Mucosa of descending colon (tissue), 3 donors: Measurements from ENCODE around the gene SERPINA9. TPM values are rescaled to one million over a fixed set of nuclear protein-coding genes. Genes with fewer than 3 reads are reported as not detected.
"Not testable (repeated sequence)": the region's sequence is repeated elsewhere in the genome, so short reads cannot be mapped to it uniquely, and the experiment has no call there.

Experiments
- ATAC-seq: fragments of 200-7000 bp; cut with Tn5 transposase; one replicate; pipeline ENCODE4 v1.9.1; 2020; ENCODE audit warnings: mild to moderate bottlenecking, moderate library complexity
- DNase-seq, 3 donors: peaks; one replicate each; pipeline ENCODE4 v3.0.0-alpha.2; 2020
- H3K36me3 ChIP-seq: fragments of 200-600 bp; one replicate; pipeline ENCODE4 v1.8.0; 2021; ENCODE audit warnings: low read depth, mild to moderate bottlenecking
- H3K4me1 ChIP-seq: fragments of 200-600 bp; one replicate; pipeline ENCODE4 v1.8.0; 2021; ENCODE audit warnings: low read depth, mild to moderate bottlenecking
- H3K4me3 ChIP-seq: fragments of 200-600 bp; one replicate; pipeline ENCODE4 v1.8.0; 2021; ENCODE audit warnings: mild to moderate bottlenecking
- H3K9me3 ChIP-seq: fragments of 200-600 bp; one replicate; pipeline ENCODE4 v1.8.0; 2021; ENCODE audit warnings: mild to moderate bottlenecking
- intact Hi-C, 2 donors: fragments of 100-400 bp; cut with DNase I in 1 of 2; cut with micrococcal nuclease in 1 of 2; formaldehyde crosslinking; loops; one replicate each; pipeline versions ENCODE4 v1.11.0 to v1.11.1; 2022; cut with DNase I, micrococcal nuclease
- total RNA-seq, 3 donors: library from RNA; stranded (reverse); fragmentation: NEBNext Ultra II Directional in 2 of 3; extraction: Animal tissue kit (Norgen Biotek cat#: 25700) in 2 of 3; gene quantifications; one replicate each; pipeline versions ENCODE4 v1.2.1 to v1.2.4, GENCODE V29; 2021 to 2023
- TF ChIP-seq, protein P1 (sequence below): fragments of 200-600 bp; IDR thresholded peaks from one replicate; pipeline ENCODE4 v1.8.0; 2022; ENCODE audit warnings: antibody characterized with exemption, mild to moderate bottlenecking
- donor health status: DM: no; HTN: no; CAD: no; lungs with moderate emphysema.
- donor health status: DM: no; HTN: no; CAD: no.
- donor health status: DM: no; HTN: yes; CAD: no.

The SERPINA9 gene
- total RNA-seq, 3 donors from 2014 or later, result not detected

DNA sequence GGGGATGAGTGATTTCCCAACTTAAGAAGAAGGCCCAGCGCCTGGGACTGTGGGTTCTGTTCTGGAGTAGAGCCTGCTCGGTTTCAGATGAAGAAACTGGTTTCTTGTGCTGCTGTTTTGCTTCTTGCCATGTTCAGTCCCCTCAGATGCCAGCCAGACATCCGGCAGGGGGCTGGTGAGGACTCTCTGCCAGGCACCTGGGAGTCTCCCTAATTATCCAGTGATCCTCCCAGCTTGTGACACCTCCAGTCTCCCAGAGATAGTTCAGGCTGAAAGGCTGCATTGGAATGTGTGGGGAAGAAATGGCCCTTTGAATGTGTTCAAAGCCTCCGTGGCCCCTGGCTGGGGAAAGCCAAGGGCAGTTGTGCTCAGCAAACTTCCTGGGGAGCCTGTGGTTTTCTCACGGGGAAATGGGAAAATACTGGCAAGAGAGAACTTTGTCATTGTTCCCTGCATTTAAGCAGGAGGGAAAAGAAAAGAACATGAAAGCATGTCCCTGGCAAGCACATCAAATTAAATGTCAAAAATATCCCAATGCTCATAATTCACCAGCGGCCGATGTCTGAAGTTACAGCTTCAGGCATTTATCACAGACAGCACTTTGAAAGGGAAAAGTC, 41.8 kb upstream of the SERPINA9 start:
- Histone ChIP-seq H3K4me3 (no peak overlapping the region), H3K4me1 (no peaks in the 10 kb centered on the region), H3K36me3 (no peaks in the 10 kb centered on the region), H3K9me3 (no peaks in the 10 kb centered on the region)
- intact Hi-C loops, result no loop called here
- DNase-seq, result no peak
- TF ChIP-seq, protein P1, sequence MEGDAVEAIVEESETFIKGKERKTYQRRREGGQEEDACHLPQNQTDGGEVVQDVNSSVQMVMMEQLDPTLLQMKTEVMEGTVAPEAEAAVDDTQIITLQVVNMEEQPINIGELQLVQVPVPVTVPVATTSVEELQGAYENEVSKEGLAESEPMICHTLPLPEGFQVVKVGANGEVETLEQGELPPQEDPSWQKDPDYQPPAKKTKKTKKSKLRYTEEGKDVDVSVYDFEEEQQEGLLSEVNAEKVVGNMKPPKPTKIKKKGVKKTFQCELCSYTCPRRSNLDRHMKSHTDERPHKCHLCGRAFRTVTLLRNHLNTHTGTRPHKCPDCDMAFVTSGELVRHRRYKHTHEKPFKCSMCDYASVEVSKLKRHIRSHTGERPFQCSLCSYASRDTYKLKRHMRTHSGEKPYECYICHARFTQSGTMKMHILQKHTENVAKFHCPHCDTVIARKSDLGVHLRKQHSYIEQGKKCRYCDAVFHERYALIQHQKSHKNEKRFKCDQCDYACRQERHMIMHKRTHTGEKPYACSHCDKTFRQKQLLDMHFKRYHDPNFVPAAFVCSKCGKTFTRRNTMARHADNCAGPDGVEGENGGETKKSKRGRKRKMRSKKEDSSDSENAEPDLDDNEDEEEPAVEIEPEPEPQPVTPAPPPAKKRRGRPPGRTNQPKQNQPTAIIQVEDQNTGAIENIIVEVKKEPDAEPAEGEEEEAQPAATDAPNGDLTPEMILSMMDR, result no peak
- ATAC-seq, result no peak

DNA sequence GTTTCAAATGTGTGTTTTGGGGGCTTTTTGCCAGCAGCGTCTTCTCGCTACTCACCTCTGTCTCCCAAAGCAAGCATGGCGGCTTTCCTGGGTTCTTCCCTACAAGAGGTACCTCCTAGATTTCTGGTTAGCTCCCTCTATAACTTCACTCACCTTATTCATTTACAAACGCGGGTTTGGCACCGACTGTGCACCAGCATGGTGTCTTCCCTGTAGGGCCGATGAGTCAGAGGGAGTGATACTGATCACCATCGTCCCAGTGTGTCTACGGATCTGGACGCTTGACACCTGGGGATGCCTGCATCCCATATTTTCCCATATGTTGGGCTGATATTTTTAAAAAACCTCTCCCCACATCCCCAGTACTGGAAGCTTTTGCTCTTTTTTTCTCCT, 41.2 kb upstream of the SERPINA9 start:
- Histone ChIP-seq H3K4me3 (no peak overlapping the region), H3K9me3 (no peaks in the 10 kb centered on the region), H3K4me1 (no peaks in the 10 kb centered on the region), H3K36me3 (no peaks in the 10 kb centered on the region)
- ATAC-seq, result no peak
- DNase-seq, result no peak
- TF ChIP-seq, protein P1, result no peak
- intact Hi-C loops, result no loop called here

DNA sequence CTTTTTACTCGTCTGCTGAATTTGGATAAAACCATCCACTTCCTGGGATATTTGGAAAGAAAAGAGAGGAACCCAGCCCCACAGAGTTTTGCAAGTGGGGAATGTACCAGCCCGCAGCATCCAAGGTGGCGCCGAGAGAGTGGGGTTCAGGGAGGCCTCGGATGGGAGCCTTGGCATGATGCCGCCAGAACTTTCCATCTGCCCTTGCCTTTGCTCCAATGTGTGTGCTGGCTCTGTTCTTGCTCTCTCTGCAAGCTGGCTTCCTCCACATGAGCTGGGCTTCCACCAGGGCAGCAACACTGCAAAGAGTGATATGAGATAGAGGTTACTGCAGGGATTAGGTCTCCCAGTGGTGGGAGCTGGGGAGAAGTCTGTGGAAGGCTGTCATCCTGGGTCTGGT, 39.9 kb upstream of the SERPINA9 start:
- Histone ChIP-seq H3K4me1 (no peaks in the 10 kb centered on the region), H3K36me3 (no peaks in the 10 kb centered on the region), H3K9me3 (no peaks in the 10 kb centered on the region), H3K4me3 (no peak overlapping the region)
- intact Hi-C loops, result no loop called here
- ATAC-seq (no peak), DNase-seq (no peak)
- TF ChIP-seq, protein P1, result no peak

DNA sequence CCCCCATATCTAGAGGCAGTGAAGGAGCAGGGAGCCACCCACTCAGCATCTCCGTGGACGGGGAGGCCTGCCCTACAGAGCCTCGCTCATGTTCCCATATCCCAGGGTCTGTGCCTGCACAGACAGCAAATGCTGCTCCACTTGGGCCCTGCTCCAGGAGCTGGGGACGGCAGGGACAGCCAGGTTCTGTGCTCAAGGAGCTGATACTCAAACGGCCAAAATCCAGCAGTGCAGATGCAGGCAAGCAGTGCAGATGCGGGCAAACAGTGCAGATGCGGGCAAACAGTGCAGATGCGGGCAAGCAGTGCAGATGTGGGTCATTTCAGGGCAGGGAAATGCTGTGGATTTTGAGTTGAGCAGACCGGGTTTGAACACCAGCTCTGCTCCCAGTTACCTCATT, 39.4 kb upstream of the SERPINA9 start:
- H3K9me3 ChIP-seq, result no peaks in the 10 kb centered on the region
- DNase-seq (no peak), ATAC-seq (no peak)
- H3K4me1 ChIP-seq, result no peaks in the 10 kb centered on the region
- intact Hi-C loops, result no loop called here
- H3K36me3 ChIP-seq, result no peaks in the 10 kb centered on the region
- H3K4me3 ChIP-seq, result no peak overlapping the region
- TF ChIP-seq, protein P1, result no peak

DNA sequence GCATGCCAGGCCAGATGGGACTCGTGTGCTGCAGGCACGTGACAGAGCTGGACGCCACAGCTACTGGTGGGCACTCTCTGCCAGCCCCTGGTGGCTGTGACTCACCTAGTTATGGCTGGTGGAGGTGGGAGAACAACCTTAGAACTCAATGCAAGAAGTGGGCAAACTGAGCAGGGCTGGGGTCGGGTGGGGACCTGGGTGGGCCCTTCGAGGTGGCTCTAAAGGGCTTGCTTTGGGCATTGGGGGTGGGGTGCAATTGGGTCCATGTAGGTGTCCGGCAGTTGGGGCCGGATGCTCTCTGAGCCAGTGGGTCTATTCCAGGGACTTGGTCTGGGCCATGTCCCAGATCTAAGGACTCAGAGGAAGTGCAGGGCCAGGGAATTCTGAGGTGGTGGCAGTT, 38.4 kb upstream of the SERPINA9 start:
- no peak for ATAC-seq
- no peak overlapping the region for H3K4me3 ChIP-seq
- H3K4me1 ChIP-seq, result no peaks in the 10 kb centered on the region
- H3K9me3 ChIP-seq, result no peaks in the 10 kb centered on the region
- no peak for DNase-seq
- TF ChIP-seq, protein P1, result no peak
- no peaks in the 10 kb centered on the region for H3K36me3 ChIP-seq
- intact Hi-C loops, result no loop called here

DNA sequence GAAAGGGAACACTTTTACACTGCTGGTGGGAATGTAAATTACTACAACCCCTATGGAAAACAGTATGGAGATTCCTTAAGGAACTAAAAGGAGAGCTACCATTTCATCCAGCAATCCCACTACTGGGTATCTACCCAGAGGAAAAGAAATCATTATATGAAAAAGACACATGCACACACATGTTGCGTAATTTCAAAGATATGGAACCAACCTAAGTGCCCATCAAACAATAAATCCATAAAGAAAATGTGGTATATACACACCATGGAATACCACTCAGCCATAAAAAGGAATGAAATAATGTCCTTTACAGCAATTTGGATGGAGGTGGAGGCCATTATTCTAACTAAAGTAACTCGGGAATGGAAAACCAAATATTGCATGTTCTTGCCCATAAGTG, 34.5 kb upstream of the SERPINA9 start:
- DNase-seq, H3K9me3 ChIP-seq, H3K36me3 ChIP-seq, intact Hi-C loops, H3K4me1 ChIP-seq, ATAC-seq, H3K4me3 ChIP-seq: not testable (repeated sequence)
